Cardiac muscle cell (in vitro differentiated cells and primary cell): ENCODE measurements around the gene TMEM156. TPM values are rescaled to one million over a fixed set of nuclear protein-coding genes. Genes with fewer than 3 reads are reported as not detected.
"Not testable (repeated sequence)": the region's sequence is repeated elsewhere in the genome, so short reads cannot be mapped to it uniquely, and the experiment has no call there.

Source experiments
- DNase-seq, 2 donors: peaks; one replicate each; pipeline versions ENCODE4 v3.0.0 to v3.0.0-alpha.2; 2010 to 2017; ENCODE audit warnings: low read depth in 1 of 2, low spot score in 1 of 2
- H3K27ac ChIP-seq: fragments of 200-600 bp; sonication (generic); 2 replicates; pipeline ENCODE4 v1.5.1; 2016
- H3K27me3 ChIP-seq: fragments of 200-600 bp; sonication (generic); 2 replicates; pipeline ENCODE4 v1.6.0; 2016; ENCODE audit warnings: control low read depth
- H3K36me3 ChIP-seq: fragments of 200-600 bp; sonication (generic); 2 replicates; pipeline ENCODE4 v1.5.1; 2016; ENCODE audit warnings: control low read depth
- H3K4me1 ChIP-seq: fragments of 200-600 bp; sonication (generic); 2 replicates; pipeline ENCODE4 v1.8.1; 2017; ENCODE audit warnings: low read depth, mild to moderate bottlenecking, mixed run types
- H3K4me3 ChIP-seq: fragments of 200-600 bp; sonication (generic); 2 replicates; pipeline ENCODE4 v1.5.1; 2016; ENCODE audit warnings: mild to moderate bottlenecking
- H3K9me3 ChIP-seq: fragments of 200-600 bp; sonication (generic); 2 replicates; pipeline ENCODE4 v1.5.1; 2017; ENCODE audit warnings: low read depth, mild to moderate bottlenecking, control low read depth
- CTCF ChIP-seq: IDR thresholded peaks from 2 replicates; pipeline ENCODE4 v1.5.1; 2012; ENCODE audit warnings: low read depth, mild to moderate bottlenecking, low read length
- polyA plus RNA-seq: library from polyadenylated mRNA; unstranded; fragments of >200 nt; fragmentation: Nextera tagmentation; extraction: Ambion mirVana; gene quantifications from 2 replicates; pipeline ENCODE4 v1.2.1, GENCODE V29; 2016
- total RNA-seq: library from RNA; depleted of rRNA; stranded (reverse); fragments of >200 nt; gene quantifications from 2 replicates; pipeline ENCODE4 v1.2.3, GENCODE V29; 2016

Gene TMEM156
- total and polyA plus RNA-seq, 2 experiments from 2014 or later = not detected

GRCh38 chr4:39037491-39037825 lies 5.2 kb upstream of the TMEM156 start:
- Histone ChIP-seq H3K27me3 (no peaks in the 10 kb centered on the region), H3K4me1 (no peaks in the 10 kb centered on the region), H3K4me3 (no peak overlapping the region), H3K9me3 (no peaks in the 10 kb centered on the region), H3K36me3 (no peaks in the 10 kb centered on the region), H3K27ac (peak overlapping the region; percentile 6)
- DNase-seq = no peak
- TF ChIP-seq CTCF = no peak

GRCh38 chr4:39036172-39036571 lies 4.0 kb upstream of the TMEM156 start:
- no peaks in the 10 kb centered on the region for H3K27me3 ChIP-seq
- H3K27ac ChIP-seq = no peak overlapping the region
- no peaks in the 10 kb centered on the region for H3K9me3 ChIP-seq
- no peaks in the 10 kb centered on the region for H3K36me3 ChIP-seq
- no peak for TF ChIP-seq CTCF
- no peak overlapping the region for H3K4me3 ChIP-seq
- H3K4me1 ChIP-seq = no peaks in the 10 kb centered on the region
- peak in 1 of 2 donors; percentile 42 for DNase-seq

DNA sequence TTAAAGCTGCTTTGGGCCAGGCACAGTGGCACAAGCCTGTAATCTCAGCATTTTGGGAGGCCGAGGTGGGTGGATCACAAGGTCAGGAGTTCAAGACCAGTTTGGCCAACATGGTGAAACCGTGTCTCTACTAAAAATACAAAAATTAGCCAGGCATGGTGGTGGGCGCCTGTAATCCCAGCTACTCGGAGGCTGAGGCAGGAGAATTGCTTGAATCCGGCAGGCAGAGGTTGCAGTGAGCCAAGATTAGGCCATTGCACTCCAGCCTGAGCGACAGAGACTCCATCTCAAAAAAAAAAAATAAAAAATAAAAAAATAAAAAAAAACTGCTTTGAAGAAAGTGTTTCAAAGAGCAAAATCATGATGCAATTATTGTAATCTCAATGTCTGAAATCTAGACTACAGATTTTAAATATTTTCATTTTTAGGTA lies 604 bp downstream of the TMEM156 start:
- not testable (repeated sequence) for H3K36me3 ChIP-seq, H3K4me1 ChIP-seq, H3K9me3 ChIP-seq, H3K27me3 ChIP-seq, DNase-seq, H3K27ac ChIP-seq, H3K4me3 ChIP-seq

DNA sequence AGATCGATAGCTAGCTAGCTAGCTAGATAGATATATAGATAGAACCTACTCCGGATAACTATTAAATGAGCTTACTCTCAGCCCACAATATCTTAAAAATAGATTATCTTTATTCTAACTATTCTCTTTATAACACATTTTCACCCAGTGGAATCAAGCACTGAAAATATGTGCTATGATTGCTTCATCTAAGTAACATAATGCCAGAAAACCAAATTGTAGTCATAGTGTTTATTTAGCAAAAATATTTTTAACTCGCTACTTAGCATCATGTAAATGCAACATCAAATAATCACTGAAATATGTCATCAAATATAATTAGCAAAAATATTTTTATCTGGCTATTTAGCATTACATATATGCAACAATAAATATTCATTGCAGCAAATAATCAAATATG lies 1.5 kb downstream of the TMEM156 start:
- Histone ChIP-seq H3K27ac (no peak overlapping the region), H3K9me3 (no peaks in the 10 kb centered on the region), H3K27me3 (no peaks in the 10 kb centered on the region), H3K36me3 (no peaks in the 10 kb centered on the region), H3K4me3 (no peak overlapping the region), H3K4me1 (no peaks in the 10 kb centered on the region)
- DNase-seq = peak in 1 of 2 donors; percentile 39
- TF ChIP-seq CTCF = no peak

DNA sequence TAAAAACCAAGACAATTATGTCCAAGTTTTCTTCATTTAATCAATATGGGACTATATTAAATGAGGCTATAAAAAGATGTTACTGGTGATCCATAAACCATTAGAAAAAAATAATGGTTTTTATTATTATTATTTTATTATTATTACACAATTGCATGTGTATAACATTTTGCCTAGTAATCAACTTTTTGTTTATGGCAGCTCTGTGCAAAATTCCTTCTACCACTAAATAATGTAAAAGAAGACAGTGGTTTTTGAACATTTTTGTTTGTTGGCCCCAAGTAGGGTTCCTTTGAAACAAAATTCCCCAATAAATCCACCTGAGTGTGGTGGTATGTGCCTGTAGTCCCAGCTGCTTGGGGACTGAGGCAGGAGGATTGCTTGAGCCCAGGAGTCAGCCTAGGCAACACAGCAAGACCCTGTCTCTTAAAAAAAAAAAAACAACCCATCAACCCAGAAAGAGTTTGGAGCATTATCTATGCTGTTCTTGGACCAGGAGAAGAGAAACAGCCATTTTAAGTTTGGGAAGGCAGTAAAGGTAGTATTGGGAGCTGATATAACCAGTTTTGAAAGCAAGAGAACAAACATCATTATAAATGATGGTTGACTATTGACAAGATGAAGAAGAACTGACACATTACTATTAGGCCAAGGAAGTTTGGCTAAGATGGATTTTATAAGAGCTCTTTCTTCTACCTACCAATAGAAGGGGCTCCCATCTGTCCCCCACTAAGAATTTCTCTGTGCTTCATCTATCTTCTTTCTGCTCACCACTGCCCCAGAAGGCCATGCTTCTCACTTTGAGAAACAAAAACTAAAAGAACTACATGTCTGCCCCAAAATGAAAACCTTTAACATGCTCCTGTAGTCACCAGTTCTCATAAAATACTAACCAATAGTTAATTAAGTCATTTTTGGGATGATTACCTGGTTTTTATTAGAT lies 2.2 kb downstream of the TMEM156 start:
- no peak overlapping the region for H3K27ac ChIP-seq
- H3K36me3 ChIP-seq = no peaks in the 10 kb centered on the region
- H3K4me3 ChIP-seq = no peak overlapping the region
- DNase-seq = no peak
- no peaks in the 10 kb centered on the region for H3K27me3 ChIP-seq
- H3K9me3 ChIP-seq = no peaks in the 10 kb centered on the region
- no peaks in the 10 kb centered on the region for H3K4me1 ChIP-seq
- no peak for TF ChIP-seq CTCF

DNA sequence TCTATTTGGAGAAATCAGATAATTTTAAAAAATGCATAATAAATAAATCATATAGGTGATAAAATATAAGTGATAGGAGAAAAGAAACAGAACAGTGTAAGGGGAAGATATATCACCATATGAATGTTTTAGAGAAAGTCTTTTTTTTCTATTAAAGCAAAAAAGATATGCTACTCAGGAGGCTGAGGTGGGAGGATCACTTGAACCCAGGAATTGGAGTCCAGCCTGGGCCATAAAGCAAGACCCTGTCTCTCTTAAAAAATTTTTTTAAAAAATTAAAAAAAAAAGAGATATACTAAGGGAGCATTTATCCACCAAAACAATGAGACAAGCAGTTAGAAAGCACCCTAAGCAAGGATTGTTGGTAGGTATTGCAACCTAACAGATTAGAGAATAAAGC lies 6.1 kb downstream of the TMEM156 start:
- Histone ChIP-seq H3K4me3 (no peak overlapping the region), H3K9me3 (no peaks in the 10 kb centered on the region), H3K27me3 (no peaks in the 10 kb centered on the region), H3K27ac (no peak overlapping the region), H3K36me3 (no peaks in the 10 kb centered on the region), H3K4me1 (no peaks in the 10 kb centered on the region)
- no peak for TF ChIP-seq CTCF
- DNase-seq = no peak
